Sigmoid colon (tissue), 7 donors: Measurements from ENCODE around the gene CACNA1D. TPM values are rescaled to one million over a fixed set of nuclear protein-coding genes. Genes with fewer than 3 reads are reported as not detected.

ENCODE experiments used
- DNase-seq: peaks from one replicate; pipeline ENCODE4 v3.0.0-alpha.2; 2019
- H3K27ac ChIP-seq, 4 donors: fragments of 200-600 bp; sonication (generic); one replicate each; pipeline ENCODE4 v1.5.1; 2016 to 2019; ENCODE audit warnings: mild to moderate bottlenecking in 1 of 4
- H3K27me3 ChIP-seq, 3 donors: fragments of 200-600 bp; sonication (generic); one replicate each; pipeline ENCODE4 v1.5.1; 2019; ENCODE audit warnings: mild to moderate bottlenecking in 1 of 3
- H3K36me3 ChIP-seq, 4 donors: fragments of 200-600 bp; sonication (generic); one replicate each; pipeline ENCODE4 v1.5.1; 2016 to 2019
- H3K4me1 ChIP-seq, 4 donors: fragments of 200-600 bp; sonication (generic); one replicate each; pipeline ENCODE4 v1.5.1; 2017 to 2019
- H3K4me3 ChIP-seq, 4 donors: fragments of 200-600 bp; sonication (generic); one replicate each; pipeline ENCODE4 v1.5.1; 2017 to 2019; ENCODE audit warnings: mild to moderate bottlenecking in 2 of 4, moderate library complexity in 1 of 4
- H3K9me3 ChIP-seq, 4 donors: fragments of 200-600 bp in 3 of 4; sonication (generic) in 3 of 4; one replicate each; pipeline versions ENCODE4 v1.5.1 to v1.6.1; 2013 to 2019
- CTCF ChIP-seq, 4 experiments: fragments of 450-650 bp in 3 of 4; fragments of 200-600 bp in 1 of 4; IDR thresholded peaks; one replicate each; pipeline ENCODE4 v1.5.1; 2016 to 2019; ENCODE audit warnings: antibody characterized with exemption in 4 of 4, mild to moderate bottlenecking in 3 of 4, moderate library complexity in 2 of 4
- EP300 ChIP-seq, 4 donors: sonication (generic); formaldehyde crosslinking; IDR thresholded peaks; one replicate each; pipeline ENCODE4 v1.6.1; 2017; ENCODE audit warnings: antibody characterized with exemption in 4 of 4
- POLR2A ChIP-seq, 2 donors: fragments of 450-650 bp; IDR thresholded peaks; one replicate each; pipeline ENCODE4 v1.6.1; 2016; ENCODE audit warnings: antibody characterized with exemption in 2 of 2, mild to moderate bottlenecking in 2 of 2, moderate library complexity in 2 of 2
- POLR2AphosphoS5 ChIP-seq, 4 donors: sonication (generic); formaldehyde crosslinking; IDR thresholded peaks; one replicate each; pipeline ENCODE4 v1.6.1; 2017; ENCODE audit warnings: antibody characterized with exemption in 4 of 4
- WGBS, 2 donors: extraction: QIAGEN DNeasy Blood & Tissue Kit; methylation state at CpG; one replicate each; pipeline ENCODE4 v1.1.7; 2013; 5-methylcytosine and 5-hydroxymethylcytosine counted together
- intact Hi-C: fragments of 100-400 bp; cut with DNase I; formaldehyde crosslinking; loops from one replicate; pipeline ENCODE4 v1.15.1; 2023
- polyA plus RNA-seq, 3 donors: library from polyadenylated mRNA; stranded (reverse); fragments of 200-250 nt; gene quantifications; one replicate each; pipeline ENCODE4 v1.2.3, GENCODE V29; 2013
- total RNA-seq, 4 donors: library from RNA; depleted of rRNA; stranded (reverse); fragments of >200 nt; gene quantifications; one replicate each; pipeline ENCODE4 v1.1.0, GENCODE V29; 2016
- donor health status: healthy with polysubstance abuse.
- donor health status: Bipolar disorder and iron deficiency.
- donor health status: healthy.

CACNA1D gene
- total and polyA plus RNA-seq, 7 donors, result 1.2 to 9.7 (median 4.8) TPM

- no peaks in the 10 kb centered on the region for H3K36me3 ChIP-seq
- no peaks in the 10 kb centered on the region for H3K9me3 ChIP-seq
- peak; percentile 79 for DNase-seq
- no peak overlapping the region for H3K4me3 ChIP-seq
- peaks cover 0 to 8% (median 3%) of the 10 kb centered on the region in 4 donors for H3K4me1 ChIP-seq
- no peak overlapping the region for H3K27ac ChIP-seq
- intact Hi-C loops, result no loop called here
- TF ChIP-seq POLR2AphosphoS5 (IDR thresholded peaks at IDR 0.05) (peak in 1 of 4 donors; percentile 13), POLR2A (IDR thresholded peaks at IDR 0.05) (no peak)
- no peaks in the 10 kb centered on the region for H3K27me3 ChIP-seq
- WGBS, 2 donors, result 64 to 87% methylated on average over 6 of the region's 6 CpGs
Observed at GRCh38 chr3:53680028-53680427, 185.6 kb downstream of the CACNA1D start.

GRCh38 chr3:53682807-53683206 lies 188.4 kb downstream of the CACNA1D start:
- intact Hi-C loops, result no loop called here
- Histone ChIP-seq H3K9me3 (no peaks in the 10 kb centered on the region), H3K27me3 (no peaks in the 10 kb centered on the region), H3K27ac (no peak overlapping the region), H3K4me3 (no peak overlapping the region), H3K4me1 (peaks cover 0 to 8% (median 3%) of the 10 kb centered on the region in 4 donors), H3K36me3 (no peaks in the 10 kb centered on the region)
- no peak for DNase-seq
- 32 to 50% methylated on average over 3 of the region's 3 CpGs for WGBS, 2 donors
- no peak for TF ChIP-seq CTCF (IDR thresholded peaks at IDR 0.05)

GRCh38 chr3:53688066-53688465 lies 193.7 kb downstream of the CACNA1D start:
- no peak for TF ChIP-seq POLR2A (IDR thresholded peaks at IDR 0.05)
- no peak for TF ChIP-seq CTCF (IDR thresholded peaks at IDR 0.05)
- no peak for TF ChIP-seq EP300 (IDR thresholded peaks at IDR 0.05)
- no peak for TF ChIP-seq POLR2AphosphoS5 (IDR thresholded peaks at IDR 0.05)
- no peaks in the 10 kb centered on the region for H3K4me1 ChIP-seq
- no peak overlapping the region for H3K27ac ChIP-seq
- WGBS, 2 donors, result 89 to 94% methylated on average over 6 of the region's 6 CpGs
- H3K36me3 ChIP-seq, result no peaks in the 10 kb centered on the region
- intact Hi-C loops, result no loop called here
- DNase-seq, result no peak
- no peaks in the 10 kb centered on the region for H3K9me3 ChIP-seq
- H3K4me3 ChIP-seq, result no peak overlapping the region
- no peaks in the 10 kb centered on the region for H3K27me3 ChIP-seq

GRCh38 chr3:53688989-53689388 lies 194.6 kb downstream of the CACNA1D start:
- no peak overlapping the region for H3K27ac ChIP-seq
- 70 to 83% methylated on average over 5 of the region's 5 CpGs for WGBS, 2 donors
- no peak overlapping the region for H3K4me3 ChIP-seq
- H3K4me1 ChIP-seq, result no peaks in the 10 kb centered on the region
- no peaks in the 10 kb centered on the region for H3K27me3 ChIP-seq
- intact Hi-C loops, result no loop called here
- H3K36me3 ChIP-seq, result no peaks in the 10 kb centered on the region
- H3K9me3 ChIP-seq, result no peaks in the 10 kb centered on the region
- DNase-seq, result no peak
- TF ChIP-seq POLR2AphosphoS5 (IDR thresholded peaks at IDR 0.05) (no peak), CTCF (IDR thresholded peaks at IDR 0.05) (no peak), EP300 (IDR thresholded peaks at IDR 0.05) (no peak), POLR2A (IDR thresholded peaks at IDR 0.05) (no peak)

- no peak overlapping the region for H3K27ac ChIP-seq
- WGBS, 2 donors, result 92 to 94% methylated on average over 2 of the region's 2 CpGs
Observed at GRCh38 chr3:53689681-53690080, 195.3 kb downstream of the CACNA1D start.

More at GRCh38 chr3:53689681-53690080, 195.3 kb downstream of the CACNA1D start:
- no peaks in the 10 kb centered on the region for H3K9me3 ChIP-seq
- TF ChIP-seq POLR2AphosphoS5 (IDR thresholded peaks at IDR 0.05), result no peak
- TF ChIP-seq CTCF (IDR thresholded peaks at IDR 0.05), result no peak
- no peak for TF ChIP-seq EP300 (IDR thresholded peaks at IDR 0.05)
- TF ChIP-seq POLR2A (IDR thresholded peaks at IDR 0.05), result no peak
- H3K4me3 ChIP-seq, result no peak overlapping the region
- intact Hi-C loops, result no loop called here
- no peak for DNase-seq
- H3K36me3 ChIP-seq, result no peaks in the 10 kb centered on the region
- no peaks in the 10 kb centered on the region for H3K4me1 ChIP-seq
- H3K27me3 ChIP-seq, result no peaks in the 10 kb centered on the region
